Measurements from ENCODE around the gene C2orf81.
A peak's percentile ranks its signal among the peaks of the same experiment; 100 is the strongest.
"Not testable (repeated sequence)": the region's sequence is repeated elsewhere in the genome, so short reads cannot be mapped to it uniquely, and the experiment has no call there.

The C2orf81 gene

DNA sequence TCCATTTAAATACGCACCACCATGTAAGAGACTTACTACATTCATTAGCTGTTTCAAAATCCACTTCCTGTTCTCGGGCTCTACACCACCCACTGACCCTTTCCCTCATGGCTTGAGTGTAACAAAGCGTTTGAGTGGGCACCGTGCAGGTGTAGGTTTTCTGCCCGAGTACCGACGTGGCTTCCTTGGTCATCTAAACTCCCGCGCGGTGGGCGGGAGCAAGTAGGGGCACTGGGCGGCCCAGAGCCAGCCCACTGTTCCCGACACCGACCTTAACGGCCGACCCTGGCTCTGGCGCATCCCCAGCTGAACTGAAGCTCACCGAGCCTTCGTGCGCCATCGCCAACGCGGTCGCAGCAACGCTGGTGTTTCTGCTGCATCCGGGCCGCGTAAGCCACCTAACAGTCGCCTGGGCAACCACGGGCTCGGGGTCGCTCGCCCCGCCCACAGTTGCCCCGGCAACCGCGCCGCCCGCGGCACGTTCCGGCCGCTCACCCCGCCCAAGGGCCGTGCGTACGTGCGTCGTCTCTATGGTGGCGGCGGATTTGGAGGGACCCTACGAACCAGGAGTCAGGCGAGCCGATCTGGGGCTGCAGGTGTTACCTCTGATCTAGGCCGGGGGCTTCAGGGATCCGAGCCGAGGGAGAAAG is at the start of gene C2orf81, which contains the start of gene WDR54:
C2orf81 (minus strand) TSS at position 399 of the 650 bp plus-strand sequence; CDS start at position 340, 59 bp downstream.
WDR54 (plus strand) TSS at position 510 of the 650 bp plus-strand sequence. CDS start 424 bp downstream, outside the sequence.
- Histone ChIP-seq H3K4me3 (ENCODE audit: low read depth in 1 of 2, low read length in 2 of 2) (peak within 1 kb of the TSS; percentile 75 to 90), H3K27ac (ENCODE audit: low read length) (peak within 1 kb of the TSS; percentile 36), H3K4me1 (ENCODE audit: control insufficient read depth in 1 of 2, insufficient read depth in 2 of 2, low read length in 2 of 2) (peaks cover 0 to 7% of the 10 kb centered on the region in 2 donors)

DNA sequence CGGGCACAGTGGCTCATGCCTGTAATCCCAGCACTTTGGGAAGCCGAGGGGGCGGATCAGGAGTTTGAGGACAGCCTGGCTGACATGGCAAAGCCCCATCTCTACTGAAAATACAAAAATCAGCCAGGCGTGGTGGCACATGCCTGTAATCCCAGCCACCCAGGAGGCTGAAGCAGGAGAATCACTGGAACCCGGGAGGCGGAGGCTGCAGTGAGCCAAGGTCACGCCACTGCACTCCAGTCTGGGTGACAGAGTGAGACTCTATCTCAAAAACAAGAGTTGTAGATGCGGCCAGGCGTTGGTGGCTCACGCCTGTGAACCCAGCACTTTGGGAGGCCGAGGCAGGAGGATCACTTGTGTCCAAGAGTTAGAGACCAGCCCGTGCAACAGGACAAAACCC is 49.3 kb upstream of the C2orf81 start:
- H3K27ac ChIP-seq (ENCODE audit: low read length); H3K9me3 ChIP-seq (ENCODE audit: control insufficient read depth in 1 of 2, low read length in 2 of 2); H3K4me3 ChIP-seq (ENCODE audit: low read depth in 1 of 2, low read length in 2 of 2); H3K27me3 ChIP-seq (ENCODE audit: low read depth, low read length): not testable (repeated sequence)
- Histone ChIP-seq H3K4me1 (ENCODE audit: control insufficient read depth in 1 of 2, insufficient read depth in 2 of 2, low read length in 2 of 2) (peaks cover 8 to 22% of the 10 kb centered on the region in 2 donors), H3K36me3 (ENCODE audit: control insufficient read depth in 1 of 2, insufficient read depth in 2 of 2, low read length in 2 of 2) (peaks cover 14 to 20% of the 10 kb centered on the region in 2 donors)

More for the DNA sequence above, at the start of gene C2orf81, which contains the start of gene WDR54:
- H3K27me3 ChIP-seq (ENCODE audit: low read depth, low read length), result no peaks in the 10 kb centered on the region
- H3K36me3 ChIP-seq (ENCODE audit: control insufficient read depth in 1 of 2, insufficient read depth in 2 of 2, low read length in 2 of 2), result peaks cover 0 to 8% of the 10 kb centered on the region in 2 donors
- H3K9me3 ChIP-seq (ENCODE audit: control insufficient read depth in 1 of 2, low read length in 2 of 2), result no peaks in the 10 kb centered on the region

DNA sequence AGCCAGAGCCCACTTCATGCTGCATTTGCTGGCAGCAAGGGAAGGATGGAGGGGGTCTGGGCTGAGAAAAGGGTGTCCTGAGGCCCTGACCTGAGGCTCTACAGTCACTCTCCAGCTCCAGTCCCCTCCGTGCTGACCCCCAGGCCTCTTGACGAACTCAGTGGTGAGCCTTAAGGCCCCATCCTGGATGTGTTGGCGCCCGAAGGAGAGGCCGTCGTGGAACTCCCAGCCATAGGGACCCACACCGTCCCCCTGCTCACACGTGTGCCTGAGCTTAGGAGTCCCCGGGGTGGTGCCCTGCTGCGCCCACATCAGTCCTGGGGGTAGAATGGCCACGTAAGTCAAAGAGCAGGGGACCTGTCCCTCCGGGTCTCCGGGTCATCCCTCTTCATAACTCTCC is 43.0 kb upstream of the C2orf81 start:
- peak overlapping the region; percentile 82 for H3K27ac ChIP-seq (ENCODE audit: low read length)
- peaks cover 8 to 19% of the 10 kb centered on the region in 2 donors for H3K36me3 ChIP-seq (ENCODE audit: control insufficient read depth in 1 of 2, insufficient read depth in 2 of 2, low read length in 2 of 2)
- no peaks in the 10 kb centered on the region for H3K9me3 ChIP-seq (ENCODE audit: control insufficient read depth in 1 of 2, low read length in 2 of 2)
- peak overlapping the region; percentile 70 to 93 for H3K4me3 ChIP-seq (ENCODE audit: low read depth in 1 of 2, low read length in 2 of 2)
- peaks cover 1 to 18% of the 10 kb centered on the region in 2 donors for H3K4me1 ChIP-seq (ENCODE audit: control insufficient read depth in 1 of 2, insufficient read depth in 2 of 2, low read length in 2 of 2)
- H3K27me3 ChIP-seq (ENCODE audit: low read depth, low read length), result no peaks in the 10 kb centered on the region

DNA sequence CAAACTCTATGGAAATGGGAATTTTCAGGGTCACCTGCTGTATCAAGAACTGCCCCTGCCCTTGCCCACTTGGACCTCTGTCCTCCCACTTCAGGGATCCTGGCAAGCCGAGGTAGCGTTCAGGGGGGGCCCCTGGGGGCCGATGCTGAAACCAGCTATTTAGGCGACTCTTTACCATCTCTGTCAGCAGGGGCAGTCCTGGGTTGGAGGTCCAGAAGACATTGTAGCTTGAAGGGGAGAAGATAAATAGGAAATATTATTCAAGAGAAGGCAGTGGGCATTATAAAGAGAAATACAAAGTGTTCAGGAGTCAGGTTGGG is 41.3 kb upstream of the C2orf81 start:
- Histone ChIP-seq H3K9me3 (ENCODE audit: control insufficient read depth in 1 of 2, low read length in 2 of 2) (no peaks in the 10 kb centered on the region), H3K27ac (ENCODE audit: low read length) (peak overlapping the region; percentile 21), H3K4me1 (ENCODE audit: control insufficient read depth in 1 of 2, insufficient read depth in 2 of 2, low read length in 2 of 2) (peaks cover 7 to 26% of the 10 kb centered on the region in 2 donors), H3K27me3 (ENCODE audit: low read depth, low read length) (no peaks in the 10 kb centered on the region), H3K36me3 (ENCODE audit: control insufficient read depth in 1 of 2, insufficient read depth in 2 of 2, low read length in 2 of 2) (peaks cover 8 to 19% of the 10 kb centered on the region in 2 donors), H3K4me3 (ENCODE audit: low read depth in 1 of 2, low read length in 2 of 2) (no peak overlapping the region)

GRCh38 chr2:74462054-74462785 is 40.8 kb upstream of the C2orf81 start:
- no peaks in the 10 kb centered on the region for H3K27me3 ChIP-seq (ENCODE audit: low read depth, low read length)
- H3K4me3 ChIP-seq (ENCODE audit: low read depth in 1 of 2, low read length in 2 of 2), result no peak overlapping the region
- H3K36me3 ChIP-seq (ENCODE audit: control insufficient read depth in 1 of 2, insufficient read depth in 2 of 2, low read length in 2 of 2), result peaks cover 8 to 19% of the 10 kb centered on the region in 2 donors
- H3K4me1 ChIP-seq (ENCODE audit: control insufficient read depth in 1 of 2, insufficient read depth in 2 of 2, low read length in 2 of 2), result peaks cover 7 to 26% of the 10 kb centered on the region in 2 donors
- H3K9me3 ChIP-seq (ENCODE audit: control insufficient read depth in 1 of 2, low read length in 2 of 2), result no peaks in the 10 kb centered on the region
- no peak overlapping the region for H3K27ac ChIP-seq (ENCODE audit: low read length)

GRCh38 chr2:74461187-74462053 is 40.0 kb upstream of the C2orf81 start:
- Histone ChIP-seq H3K27ac (ENCODE audit: low read length) (no peak overlapping the region), H3K4me3 (ENCODE audit: low read depth in 1 of 2, low read length in 2 of 2) (no peak overlapping the region), H3K9me3 (ENCODE audit: control insufficient read depth in 1 of 2, low read length in 2 of 2) (no peaks in the 10 kb centered on the region), H3K36me3 (ENCODE audit: control insufficient read depth in 1 of 2, insufficient read depth in 2 of 2, low read length in 2 of 2) (peaks cover 8 to 19% of the 10 kb centered on the region in 2 donors), H3K4me1 (ENCODE audit: control insufficient read depth in 1 of 2, insufficient read depth in 2 of 2, low read length in 2 of 2) (peaks cover 11 to 34% of the 10 kb centered on the region in 2 donors), H3K27me3 (ENCODE audit: low read depth, low read length) (no peaks in the 10 kb centered on the region)

DNA sequence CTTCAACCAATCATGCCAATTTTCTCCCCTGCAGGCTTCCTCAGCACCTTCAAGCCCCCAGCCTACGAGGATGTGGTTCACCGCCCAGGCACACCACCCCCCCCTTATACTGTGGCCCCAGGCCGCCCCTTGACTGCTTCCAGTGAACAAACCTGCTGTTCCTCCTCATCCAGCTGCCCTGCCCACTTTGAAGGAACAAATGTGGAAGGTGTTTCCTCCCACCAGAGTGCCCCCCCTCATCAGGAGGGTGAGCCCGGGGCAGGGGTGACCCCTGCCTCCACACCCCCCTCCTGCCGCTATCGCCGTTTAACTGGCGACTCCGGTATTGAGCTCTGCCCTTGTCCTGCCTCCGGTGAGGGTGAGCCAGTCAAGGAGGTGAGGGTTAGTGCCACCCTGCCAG is 38.8 kb upstream of the C2orf81 start:
- H3K27ac ChIP-seq (ENCODE audit: low read length); H3K27me3 ChIP-seq (ENCODE audit: low read depth, low read length); H3K4me3 ChIP-seq (ENCODE audit: low read depth in 1 of 2, low read length in 2 of 2); H3K9me3 ChIP-seq (ENCODE audit: control insufficient read depth in 1 of 2, low read length in 2 of 2): not testable (repeated sequence)
- Histone ChIP-seq H3K36me3 (ENCODE audit: control insufficient read depth in 1 of 2, insufficient read depth in 2 of 2, low read length in 2 of 2) (peaks cover 8 to 19% of the 10 kb centered on the region in 2 donors), H3K4me1 (ENCODE audit: control insufficient read depth in 1 of 2, insufficient read depth in 2 of 2, low read length in 2 of 2) (peaks cover 17 to 41% of the 10 kb centered on the region in 2 donors)

DNA sequence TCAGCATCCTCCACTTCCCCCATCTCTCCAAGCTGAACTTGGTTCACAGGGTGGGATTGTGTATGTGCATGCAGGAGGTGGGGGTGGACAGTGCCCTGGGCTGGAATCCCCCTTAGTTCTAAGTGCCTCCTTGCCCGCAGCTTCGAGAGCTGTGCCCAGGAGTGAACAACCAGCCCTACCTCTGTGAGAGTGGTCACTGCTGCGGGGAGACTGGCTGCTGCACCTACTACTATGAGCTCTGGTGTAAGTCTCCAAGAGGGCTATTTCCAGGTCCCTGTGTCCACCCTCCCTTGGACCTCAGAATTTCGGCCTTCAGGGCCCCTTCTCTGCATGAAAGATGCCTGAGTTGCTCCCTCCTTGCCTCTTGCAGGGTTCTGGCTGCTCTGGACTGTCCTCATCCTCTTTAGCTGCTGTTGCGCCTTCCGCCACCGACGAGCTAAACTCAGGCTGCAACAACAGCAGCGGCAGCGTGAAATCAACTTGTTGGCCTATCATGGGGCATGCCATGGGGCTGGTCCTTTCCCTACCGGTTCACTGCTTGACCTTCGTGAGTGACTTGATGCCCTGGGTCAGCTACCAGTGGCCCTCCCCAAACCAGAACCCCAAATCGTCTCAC is 38.2 kb upstream of the C2orf81 start:
- H3K9me3 ChIP-seq (ENCODE audit: control insufficient read depth in 1 of 2, low read length in 2 of 2); H3K27ac ChIP-seq (ENCODE audit: low read length); H3K27me3 ChIP-seq (ENCODE audit: low read depth, low read length); H3K4me3 ChIP-seq (ENCODE audit: low read depth in 1 of 2, low read length in 2 of 2): not testable (repeated sequence)
- H3K4me1 ChIP-seq (ENCODE audit: control insufficient read depth in 1 of 2, insufficient read depth in 2 of 2, low read length in 2 of 2), result peaks cover 18 to 41% of the 10 kb centered on the region in 2 donors
- peaks cover 8 to 19% of the 10 kb centered on the region in 2 donors for H3K36me3 ChIP-seq (ENCODE audit: control insufficient read depth in 1 of 2, insufficient read depth in 2 of 2, low read length in 2 of 2)

- Histone ChIP-seq H3K27me3 (ENCODE audit: low read depth, low read length) (no peaks in the 10 kb centered on the region), H3K27ac (ENCODE audit: low read length) (peak overlapping the region; percentile 87), H3K4me3 (ENCODE audit: low read depth in 1 of 2, low read length in 2 of 2) (peak overlapping the region; percentile 88 to 98), H3K4me1 (ENCODE audit: control insufficient read depth in 1 of 2, insufficient read depth in 2 of 2, low read length in 2 of 2) (peaks cover 21 to 35% of the 10 kb centered on the region in 2 donors), H3K36me3 (ENCODE audit: control insufficient read depth in 1 of 2, insufficient read depth in 2 of 2, low read length in 2 of 2) (peaks cover 8 to 19% of the 10 kb centered on the region in 2 donors), H3K9me3 (ENCODE audit: control insufficient read depth in 1 of 2, low read length in 2 of 2) (no peaks in the 10 kb centered on the region)
Measured at GRCh38 chr2:74458938-74459363, 37.5 kb upstream of the C2orf81 start.

- Histone ChIP-seq H3K9me3 (ENCODE audit: control insufficient read depth in 1 of 2, low read length in 2 of 2) (no peaks in the 10 kb centered on the region), H3K4me3 (ENCODE audit: low read depth in 1 of 2, low read length in 2 of 2) (peak within 1 kb of the TSS; percentile 88 to 98), H3K27me3 (ENCODE audit: low read depth, low read length) (no peaks in the 10 kb centered on the region), H3K27ac (ENCODE audit: low read length) (peak within 1 kb of the TSS; percentile 87), H3K4me1 (ENCODE audit: control insufficient read depth in 1 of 2, insufficient read depth in 2 of 2, low read length in 2 of 2) (peaks cover 21 to 33% of the 10 kb centered on the region in 2 donors), H3K36me3 (ENCODE audit: control insufficient read depth in 1 of 2, insufficient read depth in 2 of 2, low read length in 2 of 2) (peaks cover 8 to 19% of the 10 kb centered on the region in 2 donors)
Measured at GRCh38 chr2:74458132-74458937, 36.9 kb upstream of the C2orf81 start, which contains the start of gene WBP1. TSS of gene WBP1 (plus strand) at chr2:74458438. CDS start at chr2:74458603, 165 bp downstream.

All from muscle layer of duodenum (tissue), 2 donors.